ENCODE data around the gene GXYLT2. TPM values are rescaled to one million over a fixed set of nuclear protein-coding genes. Genes with fewer than 3 reads are reported as not detected.
A peak's percentile ranks its signal among the peaks of the same experiment; 100 is the strongest.

Gene GXYLT2
- total and polyA plus RNA-seq, 2 of the 13 experiments (the other 11 are each of a cell fraction or from before 2014, with no cell fraction given): 4.3 to 6.9 TPM

DNA sequence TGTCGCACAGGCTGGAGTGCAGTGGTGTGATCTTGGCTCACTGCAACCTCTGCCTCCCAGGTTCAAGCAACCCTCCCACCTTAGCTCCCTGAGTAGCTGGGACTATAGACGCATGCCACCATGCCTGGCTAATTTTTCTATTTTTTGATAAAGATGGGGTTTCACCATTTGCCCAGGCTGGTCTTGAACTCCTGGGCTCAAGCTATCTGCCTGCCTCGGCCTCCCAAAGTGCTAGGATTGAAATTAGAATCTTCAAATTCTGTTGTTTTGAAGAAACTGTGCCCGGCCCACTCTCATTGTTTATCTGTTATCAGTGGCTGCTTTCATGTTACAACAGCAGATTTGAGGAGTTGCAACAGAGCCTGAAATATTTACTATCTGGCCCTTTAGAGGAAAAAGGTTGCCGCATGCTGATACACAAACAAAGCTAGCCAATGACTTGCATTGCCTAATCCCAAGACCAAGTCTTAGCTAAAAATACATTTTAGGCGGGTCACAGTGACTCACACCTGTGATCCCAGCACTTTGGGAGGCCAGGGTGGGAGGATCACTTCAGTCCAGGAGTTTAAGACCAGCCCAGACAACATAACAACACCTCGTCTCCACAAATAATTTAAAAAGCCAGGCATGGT, 65.6 kb downstream of the GXYLT2 start (continued):
- TF ChIP-seq SALL2 (CRISPR knock-in tag; IDR thresholded peaks at IDR 0.05) (peak; percentile 49; the same call in 1 of the 2 replicates), ZNF569 (CRISPR knock-in tag; IDR thresholded peaks at IDR 0.05; ENCODE audit: borderline replicate concordance) (no peak), KDM4B (CRISPR knock-in tag; IDR thresholded peaks at IDR 0.05) (peak; percentile 73; the same call in 1 of the 2 replicates), TP53 (CRISPR knock-in tag; conservative IDR thresholded peaks at IDR 0.05) (no peak), IRX3 (CRISPR knock-in tag; IDR thresholded peaks at IDR 0.05; ENCODE audit: borderline replicate concordance, low read depth) (no peak), RFX5 (IDR thresholded peaks at IDR 0.05; ENCODE audit: low read depth, low read length) (no peak; the same call in 1 of the 2 replicates), MYC (CRISPR knock-in tag; IDR thresholded peaks at IDR 0.05; ENCODE audit: borderline replicate concordance) (no peak), TBX2 (CRISPR knock-in tag; IDR thresholded peaks at IDR 0.05; ENCODE audit: borderline replicate concordance) (peak; percentile 90), MTF2 (CRISPR knock-in tag; IDR thresholded peaks at IDR 0.05; ENCODE audit: borderline replicate concordance) (no peak), ZNF350 (CRISPR knock-in tag; IDR thresholded peaks at IDR 0.05; ENCODE audit: borderline replicate concordance, low read depth) (no peak; the same call in 1 of the 2 replicates), MIER2 (CRISPR knock-in tag; IDR thresholded peaks at IDR 0.05) (no peak), MBD4 (IDR thresholded peaks at IDR 0.05; ENCODE audit: borderline replicate concordance, low read length) (0 out of 2 replicates have a peak, but pooled peaks have one; percentile 71), SP140L (CRISPR knock-in tag; IDR thresholded peaks at IDR 0.05; ENCODE audit: borderline replicate concordance) (no peak), ZNF20 (CRISPR knock-in tag; IDR thresholded peaks at IDR 0.05) (no peak), ISL2 (CRISPR knock-in tag; IDR thresholded peaks at IDR 0.05) (peak; percentile 95)
- TF ChIP-seq, protein P1, sequence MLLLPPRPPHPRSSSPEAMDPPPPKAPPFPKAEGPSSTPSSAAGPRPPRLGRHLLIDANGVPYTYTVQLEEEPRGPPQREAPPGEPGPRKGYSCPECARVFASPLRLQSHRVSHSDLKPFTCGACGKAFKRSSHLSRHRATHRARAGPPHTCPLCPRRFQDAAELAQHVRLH (CRISPR knock-in tag; IDR thresholded peaks at IDR 0.05; ENCODE audit: borderline replicate concordance, low read depth): no peak; the same call in 1 of the 2 replicates
- TF ChIP-seq, protein P2, sequence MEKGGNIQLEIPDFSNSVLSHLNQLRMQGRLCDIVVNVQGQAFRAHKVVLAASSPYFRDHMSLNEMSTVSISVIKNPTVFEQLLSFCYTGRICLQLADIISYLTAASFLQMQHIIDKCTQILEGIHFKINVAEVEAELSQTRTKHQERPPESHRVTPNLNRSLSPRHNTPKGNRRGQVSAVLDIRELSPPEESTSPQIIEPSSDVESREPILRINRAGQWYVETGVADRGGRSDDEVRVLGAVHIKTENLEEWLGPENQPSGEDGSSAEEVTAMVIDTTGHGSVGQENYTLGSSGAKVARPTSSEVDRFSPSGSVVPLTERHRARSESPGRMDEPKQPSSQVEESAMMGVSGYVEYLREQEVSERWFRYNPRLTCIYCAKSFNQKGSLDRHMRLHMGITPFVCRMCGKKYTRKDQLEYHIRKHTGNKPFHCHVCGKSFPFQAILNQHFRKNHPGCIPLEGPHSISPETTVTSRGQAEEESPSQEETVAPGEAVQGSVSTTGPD (CRISPR knock-in tag; IDR thresholded peaks at IDR 0.05): no peak
- TF ChIP-seq, protein P3, sequence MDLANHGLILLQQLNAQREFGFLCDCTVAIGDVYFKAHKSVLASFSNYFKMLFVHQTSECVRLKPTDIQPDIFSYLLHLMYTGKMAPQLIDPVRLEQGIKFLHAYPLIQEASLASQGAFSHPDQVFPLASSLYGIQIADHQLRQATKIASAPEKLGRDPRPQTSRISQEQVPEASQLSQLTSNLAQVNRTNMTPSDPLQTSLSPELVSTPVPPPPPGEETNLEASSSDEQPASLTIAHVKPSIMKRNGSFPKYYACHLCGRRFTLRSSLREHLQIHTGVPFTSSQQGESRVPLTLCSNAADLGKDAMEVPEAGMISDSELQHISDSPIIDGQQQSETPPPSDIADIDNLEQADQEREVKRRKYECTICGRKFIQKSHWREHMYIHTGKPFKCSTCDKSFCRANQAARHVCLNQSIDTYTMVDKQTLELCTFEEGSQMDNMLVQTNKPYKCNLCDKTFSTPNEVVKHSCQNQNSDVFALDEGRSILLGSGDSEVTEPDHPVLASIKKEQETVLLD (CRISPR knock-in tag; IDR thresholded peaks at IDR 0.05; ENCODE audit: low read depth): no peak
- TF ChIP-seq, protein P4, sequence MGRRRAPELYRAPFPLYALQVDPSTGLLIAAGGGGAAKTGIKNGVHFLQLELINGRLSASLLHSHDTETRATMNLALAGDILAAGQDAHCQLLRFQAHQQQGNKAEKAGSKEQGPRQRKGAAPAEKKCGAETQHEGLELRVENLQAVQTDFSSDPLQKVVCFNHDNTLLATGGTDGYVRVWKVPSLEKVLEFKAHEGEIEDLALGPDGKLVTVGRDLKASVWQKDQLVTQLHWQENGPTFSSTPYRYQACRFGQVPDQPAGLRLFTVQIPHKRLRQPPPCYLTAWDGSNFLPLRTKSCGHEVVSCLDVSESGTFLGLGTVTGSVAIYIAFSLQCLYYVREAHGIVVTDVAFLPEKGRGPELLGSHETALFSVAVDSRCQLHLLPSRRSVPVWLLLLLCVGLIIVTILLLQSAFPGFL (CRISPR knock-in tag; IDR thresholded peaks at IDR 0.05): no peak
- TF ChIP-seq, protein P5, sequence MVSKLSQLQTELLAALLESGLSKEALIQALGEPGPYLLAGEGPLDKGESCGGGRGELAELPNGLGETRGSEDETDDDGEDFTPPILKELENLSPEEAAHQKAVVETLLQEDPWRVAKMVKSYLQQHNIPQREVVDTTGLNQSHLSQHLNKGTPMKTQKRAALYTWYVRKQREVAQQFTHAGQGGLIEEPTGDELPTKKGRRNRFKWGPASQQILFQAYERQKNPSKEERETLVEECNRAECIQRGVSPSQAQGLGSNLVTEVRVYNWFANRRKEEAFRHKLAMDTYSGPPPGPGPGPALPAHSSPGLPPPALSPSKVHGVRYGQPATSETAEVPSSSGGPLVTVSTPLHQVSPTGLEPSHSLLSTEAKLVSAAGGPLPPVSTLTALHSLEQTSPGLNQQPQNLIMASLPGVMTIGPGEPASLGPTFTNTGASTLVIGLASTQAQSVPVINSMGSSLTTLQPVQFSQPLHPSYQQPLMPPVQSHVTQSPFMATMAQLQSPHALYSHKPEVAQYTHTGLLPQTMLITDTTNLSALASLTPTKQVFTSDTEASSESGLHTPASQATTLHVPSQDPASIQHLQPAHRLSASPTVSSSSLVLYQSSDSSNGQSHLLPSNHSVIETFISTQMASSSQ (IDR thresholded peaks at IDR 0.05; ENCODE audit: low read depth): peak; percentile 54
- TF ChIP-seq, protein P5 (CRISPR knock-in tag; IDR thresholded peaks at IDR 0.05; ENCODE audit: borderline replicate concordance): peak; percentile 33; the same call in 1 of the 2 replicates

Measured in HepG2 (cell line).